Astrocyte (in vitro differentiated cells and primary cell): ENCODE data around the gene ABCG8. TPM values are rescaled to one million over a fixed set of nuclear protein-coding genes. Genes with fewer than 3 reads are reported as not detected.
"Not testable (repeated sequence)": the region's sequence is repeated elsewhere in the genome, so short reads cannot be mapped to it uniquely, and the experiment has no call there.

Experiments used
- DNase-seq: peaks from one replicate; pipeline ENCODE4 v3.0.0-alpha.2; 2010; ENCODE audit warnings: low read depth
- FAIRE-seq: peaks from 2 replicates; lab custom pipeline; 2011; peaks lifted over from hg19 to GRCh38; lab: Jason Lieb, UNC
- H2AFZ ChIP-seq: 2 replicates; pipeline ENCODE4 v1.6.0; 2012; ENCODE audit warnings: low read depth, low read length, inconsistent platforms
- H3K27ac ChIP-seq: 2 replicates; pipeline ENCODE4 v1.5.1; 2011; ENCODE audit warnings: low read depth, low read length, inconsistent platforms
- H3K27me3 ChIP-seq: 2 replicates; pipeline ENCODE4 v1.6.0; 2011; ENCODE audit warnings: low read length, inconsistent platforms; ENCODE audit not compliant: insufficient read depth
- H3K36me3 ChIP-seq: 2 replicates; pipeline ENCODE4 v1.5.1; 2011; ENCODE audit warnings: low read length, inconsistent platforms; ENCODE audit not compliant: insufficient read depth
- H3K4me1 ChIP-seq: 2 replicates; pipeline ENCODE4 v1.5.1; 2011; ENCODE audit warnings: low read length, inconsistent platforms; ENCODE audit not compliant: insufficient read depth
- H3K4me2 ChIP-seq: 2 replicates; pipeline ENCODE4 v1.6.0; 2012; ENCODE audit warnings: low read length, inconsistent platforms
- H3K4me3 ChIP-seq: 2 replicates; pipeline ENCODE4 v1.5.1; 2011; ENCODE audit warnings: low read depth, mild to moderate bottlenecking, low read length, inconsistent platforms; ENCODE audit not compliant: insufficient read depth
- H3K79me2 ChIP-seq: 2 replicates; pipeline ENCODE4 v1.6.0; 2012; ENCODE audit warnings: mild to moderate bottlenecking, low read length, inconsistent platforms; ENCODE audit not compliant: insufficient read depth
- H3K9ac ChIP-seq: 2 replicates; pipeline ENCODE4 v1.6.0; 2012; ENCODE audit warnings: mild to moderate bottlenecking, low read length, inconsistent platforms
- H3K9me3 ChIP-seq: 2 replicates; pipeline ENCODE4 v1.5.1; 2012; ENCODE audit warnings: low read depth, mild to moderate bottlenecking, low read length, inconsistent platforms; ENCODE audit not compliant: insufficient read depth
- H4K20me1 ChIP-seq: 2 replicates; pipeline ENCODE4 v1.6.0; 2012; ENCODE audit warnings: low read length, inconsistent platforms; ENCODE audit not compliant: insufficient read depth
- H3K27ac Mint-ChIP-seq: one replicate; pipeline ENCODE4 v1.8.0; 2021; ENCODE audit warnings: mild to moderate bottlenecking, mixed read lengths; ENCODE audit not compliant: unreplicated experiment
- H3K27me3 Mint-ChIP-seq: one replicate; pipeline ENCODE4 v1.8.0; 2021; ENCODE audit warnings: low read depth, mixed read lengths; ENCODE audit not compliant: unreplicated experiment
- H3K36me3 Mint-ChIP-seq: one replicate; pipeline ENCODE4 v1.8.0; 2021; ENCODE audit warnings: low read depth, mixed read lengths; ENCODE audit not compliant: unreplicated experiment
- H3K4me1 Mint-ChIP-seq: one replicate; pipeline ENCODE4 v1.8.0; 2021; ENCODE audit warnings: low read depth, mixed read lengths; ENCODE audit not compliant: unreplicated experiment
- H3K4me3 Mint-ChIP-seq: one replicate; pipeline ENCODE4 v1.8.0; 2021; ENCODE audit warnings: mild to moderate bottlenecking, moderate library complexity, mixed read lengths; ENCODE audit not compliant: unreplicated experiment
- H3K9me3 Mint-ChIP-seq: one replicate; pipeline ENCODE4 v1.8.0; 2021; ENCODE audit warnings: mild to moderate bottlenecking, mixed read lengths; ENCODE audit not compliant: unreplicated experiment
- EZH2 ChIP-seq: IDR thresholded peaks from 2 replicates; pipeline ENCODE4 v1.6.1; 2012; ENCODE audit warnings: mild to moderate bottlenecking, low read length, inconsistent platforms; ENCODE audit not compliant: insufficient read depth
- total RNA-seq: library from RNA; stranded (reverse); gene quantifications from 2 replicates; pipeline ENCODE4 v1.2.1, GENCODE V29; 2021
- TF ChIP-seq, protein P1 (sequence below): IDR thresholded peaks from 2 replicates; pipeline ENCODE4 v1.5.1; 2011; ENCODE audit warnings: low read depth, mild to moderate bottlenecking, inconsistent platforms, low read length, moderate library complexity; ENCODE audit not compliant: insufficient read depth

ABCG8 gene
- total RNA-seq, 1 donor from 2014 or later, result not detected

GRCh38 chr2:43906448-43907109, 67.8 kb downstream of the ABCG8 start:
- Mint-ChIP-seq H3K9me3 (no peaks in the 10 kb centered on the region), H3K36me3 (peaks cover 8% of the 10 kb centered on the region), H3K4me3 (no peak overlapping the region), H3K27me3 (no peaks in the 10 kb centered on the region), H3K27ac (no peak overlapping the region), H3K4me1 (peaks cover 17% of the 10 kb centered on the region)
- no peak overlapping the region for H2AFZ ChIP-seq
- H3K4me3 ChIP-seq, result peak overlapping the region; percentile 15
- peak overlapping the region; percentile 91 for H3K27ac ChIP-seq
- peaks cover 4% of the 10 kb centered on the region for H3K79me2 ChIP-seq
- peaks cover 20% of the 10 kb centered on the region for H3K36me3 ChIP-seq
- peak overlapping the region; percentile 75 for H3K9ac ChIP-seq
- H3K4me2 ChIP-seq, result peak overlapping the region; percentile 82
- no peaks in the 10 kb centered on the region for H3K27me3 ChIP-seq
- FAIRE-seq (no peak), DNase-seq (no peak)
- TF ChIP-seq EZH2, result no peak
- TF ChIP-seq, protein P1, sequence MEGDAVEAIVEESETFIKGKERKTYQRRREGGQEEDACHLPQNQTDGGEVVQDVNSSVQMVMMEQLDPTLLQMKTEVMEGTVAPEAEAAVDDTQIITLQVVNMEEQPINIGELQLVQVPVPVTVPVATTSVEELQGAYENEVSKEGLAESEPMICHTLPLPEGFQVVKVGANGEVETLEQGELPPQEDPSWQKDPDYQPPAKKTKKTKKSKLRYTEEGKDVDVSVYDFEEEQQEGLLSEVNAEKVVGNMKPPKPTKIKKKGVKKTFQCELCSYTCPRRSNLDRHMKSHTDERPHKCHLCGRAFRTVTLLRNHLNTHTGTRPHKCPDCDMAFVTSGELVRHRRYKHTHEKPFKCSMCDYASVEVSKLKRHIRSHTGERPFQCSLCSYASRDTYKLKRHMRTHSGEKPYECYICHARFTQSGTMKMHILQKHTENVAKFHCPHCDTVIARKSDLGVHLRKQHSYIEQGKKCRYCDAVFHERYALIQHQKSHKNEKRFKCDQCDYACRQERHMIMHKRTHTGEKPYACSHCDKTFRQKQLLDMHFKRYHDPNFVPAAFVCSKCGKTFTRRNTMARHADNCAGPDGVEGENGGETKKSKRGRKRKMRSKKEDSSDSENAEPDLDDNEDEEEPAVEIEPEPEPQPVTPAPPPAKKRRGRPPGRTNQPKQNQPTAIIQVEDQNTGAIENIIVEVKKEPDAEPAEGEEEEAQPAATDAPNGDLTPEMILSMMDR, result no peak
- no peaks in the 10 kb centered on the region for H4K20me1 ChIP-seq
- peaks cover 23% of the 10 kb centered on the region for H3K4me1 ChIP-seq
- no peaks in the 10 kb centered on the region for H3K9me3 ChIP-seq

DNA sequence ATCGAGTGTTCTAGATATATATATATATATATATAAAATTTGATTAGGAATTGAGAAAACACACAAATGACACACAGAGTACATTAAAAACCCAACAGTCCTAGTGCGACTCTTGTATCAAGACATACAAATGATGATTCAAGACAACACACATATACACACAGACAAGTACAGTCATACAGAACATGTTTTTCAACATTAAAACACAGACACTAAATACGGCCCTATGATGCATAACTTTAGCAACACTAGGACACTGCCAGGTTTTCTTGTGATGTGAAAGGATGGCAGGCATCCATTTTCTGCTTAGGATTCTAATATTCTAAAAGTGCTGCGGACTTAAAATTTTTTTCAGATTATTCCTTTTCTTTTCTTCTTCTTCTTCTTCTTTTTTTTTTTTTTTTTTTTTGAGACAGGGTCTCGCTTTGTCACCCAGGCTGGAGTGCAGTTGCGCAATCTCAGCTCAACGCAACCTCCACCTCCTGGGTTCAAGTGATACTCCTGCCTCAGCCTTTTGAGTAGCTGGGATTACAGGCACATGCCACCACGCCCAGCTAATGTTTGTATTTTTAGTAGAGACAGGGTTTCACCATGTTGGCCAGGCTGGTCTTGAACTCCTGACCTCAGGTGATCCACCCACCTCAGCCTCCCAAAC, 72.5 kb downstream of the ABCG8 start:
- H2AFZ ChIP-seq, H3K9me3 ChIP-seq, H3K79me2 ChIP-seq, H3K27me3 Mint-ChIP-seq, H3K4me3 ChIP-seq, H3K4me1 ChIP-seq, H3K27ac ChIP-seq, H3K36me3 Mint-ChIP-seq, H3K27ac Mint-ChIP-seq, H4K20me1 ChIP-seq, H3K9me3 Mint-ChIP-seq, H3K4me2 ChIP-seq, H3K9ac ChIP-seq, DNase-seq, H3K27me3 ChIP-seq, H3K4me1 Mint-ChIP-seq, H3K4me3 Mint-ChIP-seq, FAIRE-seq: not testable (repeated sequence)
- H3K36me3 ChIP-seq, result peaks cover 35% of the 10 kb centered on the region

GRCh38 chr2:43924463-43924862, 85.7 kb downstream of the ABCG8 start:
- H3K36me3 Mint-ChIP-seq, result peaks cover 4% of the 10 kb centered on the region
- H3K9me3 Mint-ChIP-seq, result no peaks in the 10 kb centered on the region
- no peak overlapping the region for H2AFZ ChIP-seq
- H3K9ac ChIP-seq, result no peak overlapping the region
- H3K27ac ChIP-seq, result no peak overlapping the region
- no peak overlapping the region for H3K27ac Mint-ChIP-seq
- H3K4me1 ChIP-seq, result no peaks in the 10 kb centered on the region
- peaks cover 5% of the 10 kb centered on the region for H3K4me1 Mint-ChIP-seq
- no peak overlapping the region for H3K4me2 ChIP-seq
- no peaks in the 10 kb centered on the region for H3K27me3 ChIP-seq
- H3K9me3 ChIP-seq, result no peaks in the 10 kb centered on the region
- H3K4me3 ChIP-seq, result no peak overlapping the region
- DNase-seq, result no peak
- no peaks in the 10 kb centered on the region for H4K20me1 ChIP-seq
- H3K79me2 ChIP-seq, result no peaks in the 10 kb centered on the region
- no peak for FAIRE-seq
- no peak overlapping the region for H3K4me3 Mint-ChIP-seq
- H3K27me3 Mint-ChIP-seq, result no peaks in the 10 kb centered on the region
- TF ChIP-seq, protein P1, result no peak
- peaks cover 26% of the 10 kb centered on the region for H3K36me3 ChIP-seq
